Stimulated activated CD4-positive, alpha-beta T cell treated with anti-CD3 and anti-CD28 coated beads, Interleukin-4, amount 100 ng/mL, for 1 hour (primary cell): ENCODE measurements around the gene MCC.

ENCODE experiments used
- DNase-seq: peaks from one replicate; pipeline ENCODE4 v3.0.0-alpha.2; 2020

Gene MCC

GRCh38 chr5:113127021-113127420 is 361.2 kb downstream of the MCC start:
- DNase-seq: no peak

GRCh38 chr5:113125371-113125770 is 362.9 kb downstream of the MCC start:
- no peak for DNase-seq

- DNase-seq: no peak
Measured at GRCh38 chr5:113124914-113125313, 363.3 kb downstream of the MCC start.

GRCh38 chr5:113124265-113124664 is 364.0 kb downstream of the MCC start:
- no peak for DNase-seq

- no peak for DNase-seq
Measured at GRCh38 chr5:113123618-113124017, 364.6 kb downstream of the MCC start.

- DNase-seq: no peak
Measured at GRCh38 chr5:113122053-113122452, 366.2 kb downstream of the MCC start.

- DNase-seq: no peak
Measured at GRCh38 chr5:113119246-113119924, 368.9 kb downstream of the MCC start.

GRCh38 chr5:113118765-113119164 is 369.5 kb downstream of the MCC start:
- no peak for DNase-seq

GRCh38 chr5:113118298-113118697 is 370.0 kb downstream of the MCC start:
- no peak for DNase-seq

GRCh38 chr5:113117543-113118115 is 370.6 kb downstream of the MCC start:
- no peak for DNase-seq

GRCh38 chr5:113115956-113116355 is 372.3 kb downstream of the MCC start:
- no peak for DNase-seq

- DNase-seq: no peak
Measured at GRCh38 chr5:113115061-113115460, 373.2 kb downstream of the MCC start.

GRCh38 chr5:113114559-113114958 is 373.7 kb downstream of the MCC start:
- DNase-seq: no peak

GRCh38 chr5:113112435-113112834 is 375.8 kb downstream of the MCC start:
- DNase-seq: no peak

GRCh38 chr5:113110117-113110516 is 378.1 kb downstream of the MCC start:
- DNase-seq: no peak

GRCh38 chr5:113109344-113109743 is 378.9 kb downstream of the MCC start:
- DNase-seq: no peak

GRCh38 chr5:113108485-113108884 is 379.8 kb downstream of the MCC start:
- no peak for DNase-seq

GRCh38 chr5:113106821-113107220 is 381.4 kb downstream of the MCC start:
- DNase-seq: no peak

- no peak for DNase-seq
Measured at GRCh38 chr5:113105693-113106280, 382.5 kb downstream of the MCC start.

GRCh38 chr5:113103330-113103729 is 384.9 kb downstream of the MCC start:
- DNase-seq: no peak

- DNase-seq: no peak
Measured at GRCh38 chr5:113102121-113102531, 386.1 kb downstream of the MCC start.

GRCh38 chr5:113100981-113101380 is 387.3 kb downstream of the MCC start:
- DNase-seq: no peak

- no peak for DNase-seq
Measured at GRCh38 chr5:113099822-113100221, 388.4 kb downstream of the MCC start.

- DNase-seq: no peak
Measured at GRCh38 chr5:113098378-113098777, 389.9 kb downstream of the MCC start.

- DNase-seq: no peak
Measured at GRCh38 chr5:113095831-113096230, 392.4 kb downstream of the MCC start.
